Measurements from ENCODE around the gene LMAN1L. TPM values are rescaled to one million over a fixed set of nuclear protein-coding genes. Genes with fewer than 3 reads are reported as not detected.

LMAN1L gene
- total and polyA plus RNA-seq, 3 donors from 2014 or later, result 2.2 to 4.6 (median 4.3) TPM

- intact Hi-C loops (cut with DNase I; ENCODE audit: low total_unique reads), result loop anchor here (5.0 kb wide), 1 partner anchor 61 kb away; the partner anchor contains the start of gene CSK
- no peak for DNase-seq
- Histone ChIP-seq H3K36me3 (ENCODE audit: low read depth, missing control alignments) (no peaks in the 10 kb centered on the region), H3K27me3 (no peaks in the 10 kb centered on the region), H3K4me3 (peak overlapping the region; percentile 75 to 84), H3K27ac (peak overlapping the region; percentile 89), H3K9me3 (no peaks in the 10 kb centered on the region), H3K4me1 (peaks cover 30% of the 10 kb centered on the region)
- WGBS, 2 donors, result 0 to 2% methylated on average over 9 to 18 of the region's 18 CpGs
- TF ChIP-seq CTCF (IDR thresholded peaks at IDR 0.05) (no peak), POLR2A (IDR thresholded peaks at IDR 0.05) (no peak)
Observed at GRCh38 chr15:74843445-74843828, 30.8 kb downstream of the LMAN1L start.

- 19 to 22% methylated on average over 7 to 8 of the region's 12 CpGs for WGBS, 2 donors
- peak overlapping the region; percentile 75 to 84 for H3K4me3 ChIP-seq
- no peaks in the 10 kb centered on the region for H3K27me3 ChIP-seq
- peak overlapping the region; percentile 89 for H3K27ac ChIP-seq
- H3K4me1 ChIP-seq, result peaks cover 30% of the 10 kb centered on the region
- intact Hi-C loops (cut with DNase I; ENCODE audit: low total_unique reads), result loop anchor here (5.0 kb wide), 1 partner anchor 62 kb away; the partner anchor contains the start of gene CSK
- no peak for DNase-seq
- H3K9me3 ChIP-seq, result no peaks in the 10 kb centered on the region
- H3K36me3 ChIP-seq (ENCODE audit: low read depth, missing control alignments), result no peaks in the 10 kb centered on the region
- TF ChIP-seq CTCF (IDR thresholded peaks at IDR 0.05) (no peak), POLR2A (IDR thresholded peaks at IDR 0.05) (no peak)
Observed at GRCh38 chr15:74843891-74844299, 31.3 kb downstream of the LMAN1L start.

GRCh38 chr15:74844319-74845207, 31.9 kb downstream of the LMAN1L start:
- Histone ChIP-seq H3K36me3 (ENCODE audit: low read depth, missing control alignments) (no peaks in the 10 kb centered on the region), H3K4me1 (peaks cover 30% of the 10 kb centered on the region), H3K4me3 (no peak overlapping the region), H3K27me3 (no peaks in the 10 kb centered on the region), H3K27ac (peak overlapping the region; percentile 89), H3K9me3 (no peaks in the 10 kb centered on the region)
- TF ChIP-seq POLR2A (IDR thresholded peaks at IDR 0.05), result no peak
- no peak for TF ChIP-seq CTCF (IDR thresholded peaks at IDR 0.05)
- peak; percentile 41 for DNase-seq
- intact Hi-C loops (cut with DNase I; ENCODE audit: low total_unique reads), result loop anchor here (5.0 kb wide), 1 partner anchor 62 kb away; the partner anchor contains the start of gene CSK
- 34 to 38% methylated on average over 8 to 12 of the region's 12 CpGs for WGBS, 2 donors

- Histone ChIP-seq H3K36me3 (ENCODE audit: low read depth, missing control alignments) (no peaks in the 10 kb centered on the region), H3K4me3 (no peak overlapping the region), H3K9me3 (no peaks in the 10 kb centered on the region), H3K4me1 (peaks cover 30% of the 10 kb centered on the region), H3K27ac (peak overlapping the region; percentile 24 to 89), H3K27me3 (no peaks in the 10 kb centered on the region)
- intact Hi-C loops (cut with DNase I; ENCODE audit: low total_unique reads), result no loop called here
- TF ChIP-seq POLR2A (IDR thresholded peaks at IDR 0.05) (no peak), CTCF (IDR thresholded peaks at IDR 0.05) (no peak)
- no peak for DNase-seq
- WGBS, 2 donors, result 48 to 63% methylated on average over 4 to 5 of the region's 5 CpGs
Observed at GRCh38 chr15:74845208-74845568, 32.6 kb downstream of the LMAN1L start.
